DLD1 (cell line): Measurements from ENCODE around the gene TLL1.

ENCODE experiments used
- in situ Hi-C: cut with HindIII; loops from 2 replicates; pipeline ENCODE4 v1.10.0; 2017; ENCODE audit warnings: low sequenced_read_pairs

The TLL1 gene

DNA sequence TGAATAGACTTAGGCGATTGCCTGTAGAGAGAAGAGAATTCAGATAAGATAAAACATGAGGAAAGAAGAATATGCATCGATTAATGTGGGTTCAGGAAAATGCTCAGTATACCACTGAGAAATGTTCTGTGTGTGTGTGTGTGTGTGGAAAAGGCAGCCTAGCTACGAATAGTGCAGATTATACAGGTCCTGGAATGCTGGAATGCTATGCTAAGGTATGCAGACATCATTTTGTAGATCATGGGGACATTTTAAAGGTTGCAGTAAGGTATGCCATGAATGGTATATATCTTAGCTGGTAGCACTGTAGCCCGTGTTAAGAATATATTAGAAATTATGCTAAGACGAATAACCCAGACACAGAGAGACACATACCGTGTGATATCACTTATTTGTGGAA, 267.9 kb downstream of the TLL1 start:
- in situ Hi-C loops = no loop called here

DNA sequence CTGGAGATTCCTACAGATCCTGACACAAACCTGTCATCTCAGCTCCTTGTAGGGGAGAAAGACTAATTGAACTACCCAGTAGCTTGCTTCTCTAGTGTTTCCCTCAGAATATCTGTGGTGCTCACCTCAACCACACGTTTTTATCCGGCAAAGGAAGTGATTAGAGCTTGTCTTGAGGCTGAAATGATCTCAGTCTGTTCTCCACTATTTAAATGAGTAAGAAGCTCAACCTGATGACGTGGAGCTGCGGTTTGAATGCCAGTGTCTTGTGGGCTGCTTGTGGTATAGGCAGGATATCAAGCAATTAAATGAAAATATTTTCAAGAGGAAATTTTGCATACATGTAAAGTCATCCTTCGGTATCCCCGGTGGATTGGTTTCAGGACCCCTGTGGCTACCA, 270.2 kb downstream of the TLL1 start:
- in situ Hi-C loops = no loop called here

DNA sequence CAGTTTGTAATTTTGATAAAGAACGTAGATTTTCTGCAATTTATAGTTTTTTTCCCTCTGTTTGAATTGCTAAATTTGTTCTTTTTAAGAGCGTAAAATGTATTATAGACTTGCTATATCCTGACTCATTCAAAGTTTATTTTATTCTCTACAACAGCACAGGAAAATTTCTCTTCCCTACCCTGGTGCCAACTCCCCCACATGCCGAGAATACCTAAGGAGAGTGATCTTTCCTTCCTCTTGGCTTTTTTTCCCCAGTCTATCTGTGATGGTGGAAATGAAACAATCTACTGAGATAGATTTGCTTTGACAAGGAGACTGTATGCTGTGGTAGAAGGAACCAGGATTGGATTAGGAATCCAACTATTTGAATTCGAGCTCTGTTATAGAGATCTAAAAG, 271.6 kb downstream of the TLL1 start:
- in situ Hi-C loops = no loop called here

DNA sequence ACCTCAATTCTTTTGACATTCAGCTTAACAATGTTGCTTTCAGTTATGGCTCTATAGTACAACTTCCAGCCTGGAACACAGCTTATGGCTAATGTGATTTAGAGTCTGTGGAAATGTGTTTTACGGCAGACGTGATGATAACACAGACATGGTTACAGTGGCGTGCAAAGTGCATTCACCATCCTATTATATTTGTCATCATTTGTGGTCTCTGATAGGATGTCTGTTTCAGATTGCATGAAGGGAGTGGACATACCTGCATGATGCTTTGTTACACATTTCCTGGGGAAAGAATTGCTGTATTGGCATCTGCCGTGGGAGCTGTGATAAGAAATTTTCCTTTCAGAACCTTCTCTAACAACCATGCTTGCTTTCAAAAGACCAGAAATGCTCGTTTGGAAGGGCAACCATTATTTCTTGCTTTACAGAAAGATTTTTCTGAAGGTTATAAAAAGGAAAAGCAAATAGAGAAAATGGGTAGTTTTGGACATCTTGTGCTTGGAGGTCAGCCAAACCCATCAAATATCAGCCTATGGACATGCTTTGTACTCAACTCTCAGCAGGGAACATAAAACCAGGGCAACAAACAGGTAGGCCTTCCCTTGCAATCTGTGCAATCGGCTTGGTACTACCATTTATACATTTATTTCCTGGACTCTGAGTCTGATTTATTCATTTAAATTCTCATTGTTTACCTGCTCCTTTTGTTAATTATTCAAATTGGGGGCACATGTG, 273.9 kb downstream of the TLL1 start:
- in situ Hi-C loops = no loop called here
